Stimulated activated CD4-positive, alpha-beta T cell treated with anti-CD3 and anti-CD28 coated beads, Interleukin-1b, Interleukin-23, amount 100 ng/mL, for 24 hours (primary cell): ENCODE measurements around the gene CERKL.
"Not testable (repeated sequence)": the region's sequence is repeated elsewhere in the genome, so short reads cannot be mapped to it uniquely, and the experiment has no call there.

Experiments
- DNase-seq, 4 experiments: peaks; one replicate each; pipeline ENCODE4 v3.0.0-alpha.2; 2020; ENCODE audit warnings: low read depth in 4 of 4, low spot score in 1 of 4

CERKL gene

DNA sequence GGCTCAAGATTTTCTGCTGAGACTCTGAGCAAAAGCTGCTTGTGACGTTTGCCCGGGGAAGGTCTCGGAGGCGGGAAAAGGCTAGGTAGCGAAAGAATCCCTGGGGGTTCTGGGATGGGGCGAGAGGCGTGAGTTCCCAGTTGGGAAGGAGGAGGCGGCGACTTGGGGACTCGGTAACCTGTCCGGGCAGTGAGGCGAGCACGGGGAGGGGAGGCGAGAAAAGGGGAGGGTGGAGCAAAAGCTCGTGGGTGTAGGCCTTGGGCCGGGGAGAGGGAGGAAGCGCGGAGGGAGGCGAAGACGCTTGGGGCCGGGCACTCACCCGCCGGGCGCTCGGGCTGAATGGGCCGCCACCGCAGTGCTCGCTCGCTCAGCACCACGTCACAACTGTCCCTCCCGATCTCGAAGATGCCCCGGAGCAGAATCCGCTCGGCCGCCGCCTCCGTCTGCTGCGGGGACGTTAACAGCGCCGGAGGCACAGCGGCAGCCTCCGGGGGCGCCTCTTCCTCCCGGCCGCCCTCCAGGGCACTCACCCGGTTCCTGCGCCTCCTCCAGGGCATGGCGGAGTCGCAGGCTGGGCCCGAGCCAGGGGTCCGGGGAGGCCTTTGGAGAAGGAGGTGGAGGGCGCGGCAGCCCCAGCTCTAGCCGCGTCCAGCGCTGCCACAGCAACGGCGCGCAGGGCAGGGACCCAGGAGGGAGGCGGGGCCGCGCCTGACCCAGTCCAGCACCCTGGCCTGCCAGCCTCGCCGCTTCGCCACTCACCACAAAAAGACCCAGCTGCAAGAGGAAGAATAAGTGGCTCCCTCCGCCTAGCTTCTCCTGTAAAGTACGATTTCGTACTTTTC is at the start of gene CERKL:
TSS of gene CERKL (minus strand) at position 656 of the 842 bp plus-strand sequence. CDS start at position 557, 99 bp downstream.
- no peak for DNase-seq

GRCh38 chr2:181702519-181702918 is 45.6 kb upstream of the CERKL start:
- not testable (repeated sequence) for DNase-seq

DNA sequence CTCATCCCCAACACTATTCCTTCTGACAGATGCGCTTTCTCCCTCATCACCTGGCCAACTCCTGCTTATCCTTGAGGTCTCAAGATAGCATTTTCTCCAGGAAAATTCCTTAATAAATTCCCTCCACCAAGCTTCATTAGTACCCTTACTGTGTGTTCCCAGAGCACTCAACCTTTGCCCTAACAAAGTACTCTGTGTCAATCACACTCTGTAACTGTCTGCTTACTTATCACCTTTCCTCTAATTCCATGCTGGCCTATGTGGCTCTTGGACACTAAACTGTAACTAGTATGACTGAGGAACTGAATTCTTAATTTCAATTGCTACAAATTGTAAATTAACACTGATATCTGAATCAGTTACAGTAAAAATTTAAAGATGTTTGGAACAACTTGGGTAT is 41.3 kb upstream of the CERKL start:
- DNase-seq, result no peak

DNA sequence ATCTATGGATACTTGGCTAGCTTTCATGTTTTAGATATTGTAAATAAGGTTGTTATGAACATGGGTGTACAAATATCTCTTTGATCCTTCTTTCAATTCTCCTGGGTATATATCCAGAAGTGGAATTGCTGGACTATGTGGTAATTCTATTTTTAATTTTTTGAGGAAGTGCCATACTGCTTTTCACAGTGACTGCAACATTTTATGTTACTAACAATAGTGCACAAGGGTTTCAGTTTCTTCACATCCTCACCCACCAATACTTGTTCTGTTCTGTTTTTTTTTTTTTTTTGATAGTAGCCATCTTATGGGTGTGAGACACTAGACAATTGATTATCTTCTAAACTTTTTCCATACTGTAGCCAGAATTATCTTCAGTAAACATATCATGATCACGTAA is 40.7 kb upstream of the CERKL start:
- no peak for DNase-seq

DNA sequence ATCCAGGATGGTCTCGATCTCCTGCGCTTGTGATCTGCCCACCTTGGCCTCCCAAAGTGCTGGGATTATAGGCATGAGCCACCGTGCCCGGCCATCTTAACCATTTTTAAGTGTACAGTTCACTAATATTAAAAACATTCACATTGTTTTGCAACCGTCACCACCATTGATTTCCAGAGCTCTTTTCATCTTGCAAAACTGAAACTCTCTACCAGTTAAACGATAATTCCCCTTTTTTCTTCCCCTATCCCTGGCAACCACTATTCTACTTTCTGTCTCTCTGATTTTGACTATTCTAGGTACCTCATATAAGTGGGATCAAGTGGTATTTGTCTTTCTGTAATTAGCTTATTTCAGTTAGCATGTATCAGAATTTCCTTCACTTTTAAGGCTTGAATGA is 40.2 kb upstream of the CERKL start:
- no peak for DNase-seq

DNA sequence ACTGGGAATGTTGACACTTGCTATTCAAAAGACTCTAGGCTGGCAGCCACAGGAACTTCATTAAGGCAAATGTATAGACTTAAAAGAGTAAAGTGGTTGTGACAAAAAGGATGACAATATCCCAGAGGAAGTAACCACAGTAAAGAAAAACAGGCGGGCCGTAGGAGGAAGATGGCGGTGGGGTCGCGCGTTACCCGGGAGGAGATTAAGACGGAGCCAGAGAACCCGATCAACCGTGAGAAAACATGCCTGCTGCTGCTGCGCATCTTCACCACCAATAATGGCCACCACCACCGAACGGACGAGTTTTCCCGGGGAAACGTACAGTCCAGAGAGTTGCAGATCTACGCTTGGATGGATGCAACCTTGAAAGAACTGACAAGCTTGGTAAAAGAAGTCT is 37.4 kb upstream of the CERKL start:
- DNase-seq, result no peak

GRCh38 chr2:181690860-181691259 is 34.0 kb upstream of the CERKL start:
- no peak for DNase-seq

DNA sequence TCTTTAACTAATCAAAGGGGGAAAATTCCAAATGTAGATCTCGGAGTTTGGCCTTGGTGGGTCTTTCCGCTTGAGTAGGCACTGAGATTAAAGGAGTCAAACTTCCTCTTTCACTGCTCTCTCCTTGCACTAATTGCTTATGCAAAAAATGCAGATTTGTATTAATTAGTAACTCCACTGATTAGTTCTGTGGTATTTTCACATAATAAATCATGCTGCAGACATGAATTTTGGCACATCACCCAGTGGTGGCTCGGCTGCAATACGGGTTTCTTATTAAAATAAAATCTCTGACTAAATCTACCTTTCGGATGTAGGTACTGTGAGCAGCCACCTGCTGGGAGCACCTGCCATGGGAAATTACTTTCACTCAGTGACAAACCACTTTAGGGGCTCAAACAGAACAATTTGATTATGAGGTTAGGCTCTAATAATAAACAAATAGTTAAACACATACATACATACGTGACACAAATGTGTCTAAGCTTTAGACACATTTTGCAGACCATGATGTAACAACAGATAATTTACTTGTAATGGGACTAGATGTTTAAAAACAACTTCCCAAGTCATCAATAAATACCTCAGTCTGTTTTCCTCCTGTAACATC is 29.8 kb upstream of the CERKL start:
- DNase-seq, result no peak

DNA sequence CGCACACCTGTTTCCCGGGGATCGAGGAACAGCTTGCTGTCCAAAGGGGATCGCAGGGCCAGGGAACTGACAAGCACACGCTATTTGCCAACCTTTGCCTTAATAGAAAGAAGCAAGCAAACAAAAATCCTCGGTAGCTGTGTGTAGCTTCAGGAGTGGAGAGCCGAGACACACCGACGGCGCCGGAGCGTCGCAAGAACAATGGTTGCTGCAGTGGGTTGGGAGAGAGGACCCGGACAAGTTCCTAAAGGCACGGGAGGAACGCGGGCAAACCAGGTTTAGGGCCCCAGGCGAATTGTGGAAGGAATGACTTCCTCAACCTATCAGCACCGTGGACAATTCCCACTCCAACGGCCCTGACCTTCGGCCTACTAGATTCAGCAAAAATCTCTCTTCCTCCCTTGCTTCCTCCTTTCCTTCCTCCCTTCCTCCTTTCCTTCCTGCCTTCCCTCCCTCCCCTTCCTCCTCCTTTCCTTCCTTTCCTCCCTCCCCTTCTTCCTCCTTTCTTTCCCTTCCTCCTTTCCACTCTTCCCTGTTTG is 28.3 kb upstream of the CERKL start:
- no peak for DNase-seq

DNA sequence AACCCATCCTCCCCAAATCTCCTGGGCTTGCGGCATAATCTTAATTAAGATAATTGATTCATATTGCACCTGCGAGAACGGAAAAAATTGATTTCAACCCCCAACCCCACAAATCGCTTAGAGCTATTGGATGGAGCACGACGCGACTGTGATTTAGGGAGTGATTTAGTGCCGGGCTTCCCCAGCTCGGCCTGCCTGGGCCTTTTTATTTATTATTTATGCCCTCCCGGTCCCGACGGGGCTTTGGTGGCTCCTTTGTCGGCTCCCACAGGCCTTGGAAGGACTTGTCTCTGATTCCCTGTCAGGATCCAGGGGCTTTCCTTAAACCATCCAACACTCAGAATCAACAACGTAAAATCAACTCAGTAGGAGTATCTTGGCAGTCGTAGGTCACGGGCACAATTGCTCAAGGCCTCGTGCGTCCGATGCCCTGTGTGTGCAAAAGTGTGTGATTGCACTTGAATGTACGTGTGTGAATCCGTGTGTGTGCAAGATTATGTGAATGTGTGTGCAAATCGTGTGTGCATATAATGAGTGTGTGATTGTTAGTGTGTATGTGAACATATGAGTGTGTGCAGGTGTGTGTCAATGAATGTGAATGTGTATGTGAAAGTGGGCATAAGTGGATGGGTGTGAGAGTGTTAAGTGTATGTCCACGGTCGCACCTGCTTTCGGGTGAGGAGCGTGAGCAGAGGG is 27.7 kb upstream of the CERKL start:
- DNase-seq, result no peak

DNA sequence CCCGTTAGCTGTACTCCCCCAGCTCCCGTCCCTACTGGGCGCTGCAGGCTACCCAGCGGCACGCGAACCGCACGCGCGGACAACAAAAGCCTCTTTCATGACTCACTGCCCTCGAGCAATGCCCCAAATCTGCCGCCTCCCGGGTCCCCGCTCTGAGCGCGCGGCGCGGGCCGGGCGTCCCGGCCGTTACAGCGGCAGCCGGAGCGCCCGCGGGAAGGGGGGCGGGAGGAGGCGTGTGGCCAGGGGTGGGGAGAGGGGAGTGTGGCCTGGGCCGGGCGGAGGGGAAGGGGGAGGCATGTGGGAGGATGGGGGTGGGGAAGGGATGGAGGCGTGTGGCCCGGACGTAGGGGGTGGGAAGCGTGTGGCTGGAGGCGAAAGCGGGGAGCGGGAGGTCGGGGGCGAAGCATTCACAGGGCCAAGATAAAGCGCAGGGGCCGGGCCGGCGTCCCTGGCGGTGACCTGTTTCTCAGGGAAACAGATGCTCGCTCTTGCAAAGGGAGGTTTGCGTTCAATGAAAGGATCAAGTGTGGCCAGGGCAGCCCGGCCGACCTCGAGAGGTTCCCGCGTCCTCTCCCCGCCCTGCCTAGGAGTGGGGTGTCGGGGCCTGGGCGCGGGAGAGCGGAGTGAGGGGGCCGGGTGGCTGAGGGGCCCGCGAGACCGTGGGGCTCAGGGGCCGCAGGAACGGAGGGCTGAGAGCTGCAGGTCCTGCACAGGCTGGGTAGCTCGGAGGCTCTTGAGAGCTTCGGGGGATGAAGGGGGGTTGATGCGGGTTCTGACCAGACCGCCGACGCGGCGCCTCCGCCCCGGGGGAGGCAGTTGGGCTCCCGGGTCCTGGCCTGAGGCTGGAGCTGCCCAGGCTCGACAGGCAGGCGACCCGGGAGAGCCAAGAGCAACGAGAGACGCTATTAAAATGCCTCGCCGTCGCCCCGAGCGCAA is 26.9 kb upstream of the CERKL start:
- no peak for DNase-seq

- no peak for DNase-seq
These were observed 26.1 kb upstream of the CERKL start for GRCh38 chr2:181682795-181683517.

DNA sequence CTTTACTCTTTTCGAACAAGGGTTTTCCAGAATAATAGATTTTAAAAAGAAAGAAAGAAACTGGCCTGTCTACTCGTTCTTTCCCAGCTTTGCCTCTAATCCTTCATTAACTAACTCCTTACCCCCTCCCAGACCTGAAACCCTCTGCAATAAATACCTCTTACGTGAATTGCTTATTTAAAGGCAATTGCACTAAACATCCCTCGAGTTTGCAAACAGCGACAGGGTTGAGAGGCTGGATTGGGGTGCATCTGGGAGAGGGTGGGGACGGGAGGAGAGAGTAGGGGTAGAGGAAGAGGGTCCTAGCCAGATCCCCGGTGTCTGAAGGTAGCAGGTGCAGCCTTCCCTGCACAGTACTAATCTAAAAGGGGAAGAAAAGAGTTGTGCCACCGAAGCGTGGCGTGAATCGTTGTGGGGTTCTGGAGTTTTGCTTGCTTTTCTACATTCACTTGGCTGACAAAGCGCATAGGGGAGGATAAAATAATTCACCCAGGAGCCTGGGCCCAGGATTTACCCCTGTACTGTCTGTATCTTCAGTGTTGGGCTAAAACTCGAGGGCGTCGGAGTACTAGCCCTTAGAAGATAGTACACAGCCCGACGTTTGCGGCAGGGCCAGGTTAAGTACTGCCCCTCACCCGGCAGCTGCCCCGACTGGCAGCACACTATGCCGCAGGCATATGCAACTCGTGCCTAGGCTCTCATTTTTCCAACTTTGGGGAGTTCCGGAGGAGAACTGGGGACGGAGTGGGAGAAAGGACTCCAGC is 25.3 kb upstream of the CERKL start:
- no peak for DNase-seq

DNA sequence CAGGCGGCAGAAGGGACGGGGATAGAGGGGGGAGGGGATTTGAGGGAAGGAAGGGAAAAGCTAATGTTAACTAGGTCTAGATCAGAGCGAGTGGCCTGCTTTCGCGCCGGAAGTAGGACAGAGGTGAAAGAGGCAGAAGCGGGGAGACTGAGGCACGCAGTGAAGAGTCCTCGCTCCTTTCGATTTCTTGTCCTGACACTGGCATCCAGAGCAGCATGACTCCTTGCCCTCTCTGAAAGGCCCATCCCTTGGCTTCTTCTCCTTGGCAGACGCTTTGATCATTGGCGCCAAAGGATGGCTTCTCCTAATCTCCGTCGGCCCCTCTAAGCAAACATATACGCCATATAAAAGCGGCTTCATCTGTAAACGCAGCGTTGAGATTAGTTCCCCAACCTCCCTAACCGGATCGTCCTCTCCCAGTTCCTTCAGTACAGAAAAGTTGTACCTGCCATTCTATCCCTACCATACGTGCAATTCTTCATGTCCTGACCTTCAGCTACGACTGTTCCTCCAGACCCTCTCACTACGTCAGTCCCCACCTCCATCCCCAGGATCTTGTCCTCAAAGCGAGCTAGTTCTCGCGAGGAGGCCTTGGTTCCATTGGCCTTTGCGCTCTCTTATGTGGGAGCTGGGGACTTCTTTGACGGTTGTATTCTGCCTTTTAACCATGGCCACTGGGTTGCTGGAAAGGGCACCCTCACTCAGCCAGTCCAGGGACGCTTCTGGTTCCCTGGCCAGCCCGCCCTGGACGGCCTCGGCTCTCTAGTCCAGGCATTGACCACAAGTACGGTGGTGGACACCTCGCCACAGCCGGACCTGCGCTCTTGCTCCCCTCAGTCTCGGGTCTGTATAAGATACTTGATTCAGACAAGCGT is 24.3 kb upstream of the CERKL start:
- no peak for DNase-seq

GRCh38 chr2:181680055-181680936 is 23.4 kb upstream of the CERKL start, which contains the start of gene NEUROD1:
Gene NEUROD1 (minus strand): TSS chr2:181680517. CDS start chr2:181678860, 1,657 bp downstream.
- no peak for DNase-seq

DNA sequence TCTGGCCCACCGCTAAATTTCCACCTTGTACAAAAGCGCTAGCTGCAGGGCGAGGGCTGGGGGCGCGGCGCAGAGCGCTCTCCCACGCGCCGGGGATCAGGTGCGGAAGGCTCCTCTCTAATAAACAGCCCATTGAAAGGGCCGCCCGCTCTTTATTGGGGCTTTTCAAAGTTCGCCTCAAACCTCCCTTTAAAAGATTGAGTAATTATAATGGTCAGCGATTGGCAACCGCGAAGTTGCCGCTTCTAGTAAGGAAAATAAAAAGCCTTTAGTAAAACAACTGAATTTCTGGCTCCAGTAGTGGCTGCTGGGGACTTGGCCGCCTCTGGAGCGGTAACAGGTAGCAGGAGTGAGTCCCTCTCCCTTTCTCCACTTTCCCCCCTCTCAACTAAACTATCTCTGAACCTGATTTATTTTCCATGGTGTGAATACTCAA is 22.7 kb upstream of the CERKL start:
- DNase-seq, result no peak

DNA sequence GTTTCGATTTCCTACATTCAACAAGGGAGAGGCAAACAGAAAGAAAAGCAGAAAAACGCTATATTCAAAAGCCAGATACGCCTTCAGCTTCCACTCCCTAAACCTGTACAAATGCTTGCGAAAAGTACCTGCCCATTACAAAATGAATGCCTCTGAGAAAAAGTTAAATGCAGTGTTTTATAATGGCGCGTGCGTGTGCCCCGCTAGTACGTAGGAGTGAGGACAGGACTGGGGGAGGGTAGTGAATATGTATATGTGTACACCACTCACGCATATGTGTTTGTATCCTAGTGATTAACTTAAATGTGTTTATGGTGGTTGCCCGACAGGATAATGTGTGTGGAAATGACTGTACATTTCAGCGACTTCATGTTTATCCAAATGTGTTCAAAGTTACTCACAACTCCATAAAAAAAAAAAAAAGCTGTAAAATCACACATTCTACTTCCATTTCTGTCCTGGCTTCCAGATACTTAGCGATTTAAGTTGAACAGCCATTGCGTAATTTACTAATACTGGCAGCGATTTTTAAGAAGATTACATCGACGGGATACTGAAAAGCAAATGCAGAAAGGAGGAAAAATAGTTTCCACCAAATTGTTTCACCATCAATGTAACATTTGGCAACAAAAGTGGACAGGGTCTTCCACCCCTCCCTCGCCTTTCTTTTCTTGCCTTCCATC is 22.1 kb upstream of the CERKL start:
- no peak for DNase-seq
